ENCODE results near the gene SIMC1.
"Not testable (repeated sequence)": the region's sequence is repeated elsewhere in the genome, so short reads cannot be mapped to it uniquely, and the experiment has no call there.

The SIMC1 gene

DNA sequence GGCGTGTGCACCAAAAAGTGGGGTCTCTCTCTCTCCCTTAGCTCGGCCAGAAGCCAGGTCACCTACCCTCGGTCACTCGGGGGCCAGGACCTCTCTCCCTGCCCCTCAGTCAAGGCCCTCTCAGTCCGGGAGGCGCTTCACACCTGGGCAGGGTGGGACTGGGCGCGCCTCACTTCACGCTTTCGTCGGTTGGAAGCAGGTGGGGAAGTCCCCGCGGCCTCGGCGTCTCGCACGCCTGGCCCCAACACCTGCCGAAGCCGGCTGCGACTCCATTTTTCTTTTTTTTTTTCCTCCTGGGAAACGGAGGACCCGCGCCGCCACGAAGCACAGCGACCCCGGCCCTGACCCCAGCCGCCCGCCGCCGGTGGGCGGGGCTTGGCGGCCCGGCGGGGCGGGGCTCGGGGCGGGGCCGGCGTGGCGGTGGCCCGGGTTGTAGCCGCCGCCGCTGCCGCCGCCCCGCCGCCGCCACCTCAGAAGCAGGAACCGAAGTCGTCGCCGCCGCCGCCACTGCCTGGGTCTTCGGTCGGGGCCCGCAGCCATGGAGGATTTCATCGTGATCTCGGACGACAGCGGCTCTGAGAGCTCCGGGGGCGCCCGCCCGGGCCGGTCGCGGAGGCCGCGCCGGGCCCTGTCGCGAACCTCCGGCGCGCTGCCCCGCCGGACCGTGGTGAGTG, at the start of gene SIMC1:
TSS of gene SIMC1 (plus strand) at position 454 of the 674 bp plus-strand sequence. CDS start at position 539, 85 bp downstream.
- H3K27me3 ChIP-seq (ENCODE audit: control insufficient read depth, insufficient read depth, low read length); H3K36me3 ChIP-seq (ENCODE audit: control insufficient read depth, insufficient read depth, low read length); H3K4me1 ChIP-seq (ENCODE audit: control insufficient read depth, insufficient read depth, low read length); H3K9ac ChIP-seq (ENCODE audit: low read length); H3K4me3 ChIP-seq (ENCODE audit: low read length); H3K9me3 ChIP-seq (ENCODE audit: control insufficient read depth, low read length): not testable (repeated sequence)

DNA sequence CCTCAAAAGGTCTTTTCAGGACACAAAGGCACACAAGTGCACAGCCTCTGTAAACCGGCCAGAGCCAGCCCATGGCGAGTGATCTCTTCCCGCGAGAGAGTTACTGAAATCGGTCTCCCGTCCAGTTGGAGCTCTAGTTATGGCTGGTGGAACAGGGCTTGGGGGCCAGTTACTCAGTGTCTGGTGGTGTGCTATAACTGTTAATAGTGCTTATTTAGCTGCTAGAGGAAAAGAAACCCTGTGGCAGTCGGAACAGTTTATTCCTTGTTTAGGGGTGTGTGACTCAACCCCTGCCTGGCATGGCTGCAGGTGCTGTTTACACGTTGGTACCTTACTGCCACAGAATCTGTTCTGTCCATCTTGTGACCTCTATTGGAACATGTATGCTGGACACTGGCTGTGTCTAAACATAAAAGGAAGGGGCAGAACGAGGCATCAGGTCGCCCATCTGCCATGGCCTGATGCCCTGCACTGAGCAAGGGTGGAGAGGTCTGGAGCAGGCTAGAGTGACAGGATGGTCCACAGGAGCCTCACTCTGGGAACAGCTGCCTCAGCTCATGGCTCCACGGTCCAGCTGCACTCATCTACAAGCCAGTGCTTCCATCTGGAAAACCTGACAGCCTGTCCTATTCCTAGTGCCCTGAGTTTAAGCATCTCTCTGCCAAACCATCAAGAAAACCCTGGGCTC, 49.6 kb upstream of the SIMC1 start:
- H3K9ac ChIP-seq (ENCODE audit: low read length) = no peak overlapping the region
- no peaks in the 10 kb centered on the region for H3K9me3 ChIP-seq (ENCODE audit: control insufficient read depth, low read length)
- no peak overlapping the region for H3K4me3 ChIP-seq (ENCODE audit: low read length)
- peaks cover 2% of the 10 kb centered on the region for H3K27me3 ChIP-seq (ENCODE audit: control insufficient read depth, insufficient read depth, low read length)
- H3K4me1 ChIP-seq (ENCODE audit: control insufficient read depth, insufficient read depth, low read length) = no peaks in the 10 kb centered on the region
- no peaks in the 10 kb centered on the region for H3K36me3 ChIP-seq (ENCODE audit: control insufficient read depth, insufficient read depth, low read length)

DNA sequence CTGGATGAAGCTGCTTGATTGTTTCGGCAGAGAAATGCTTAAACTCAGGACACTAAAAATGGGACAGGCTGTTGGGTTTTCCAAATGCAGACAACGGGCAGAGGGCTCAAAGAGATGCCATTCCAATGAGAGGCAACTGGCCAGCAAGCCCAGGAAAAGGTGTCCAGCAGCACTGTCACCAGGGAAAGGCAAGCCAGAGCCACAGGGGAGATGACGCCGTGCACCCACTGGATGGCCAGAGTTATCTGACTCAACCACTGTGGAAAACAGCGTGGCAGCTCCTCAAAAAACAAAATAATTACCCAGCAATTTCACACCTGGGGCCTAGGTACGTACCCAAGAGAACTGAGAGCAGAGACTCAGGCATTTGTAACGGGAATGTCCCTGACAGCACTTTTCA, 48.4 kb upstream of the SIMC1 start:
- H3K4me1 ChIP-seq (ENCODE audit: control insufficient read depth, insufficient read depth, low read length) = no peaks in the 10 kb centered on the region
- H3K4me3 ChIP-seq (ENCODE audit: low read length) = no peak overlapping the region
- H3K27me3 ChIP-seq (ENCODE audit: control insufficient read depth, insufficient read depth, low read length) = peaks cover 2% of the 10 kb centered on the region
- H3K9me3 ChIP-seq (ENCODE audit: control insufficient read depth, low read length) = no peaks in the 10 kb centered on the region
- H3K36me3 ChIP-seq (ENCODE audit: control insufficient read depth, insufficient read depth, low read length) = no peaks in the 10 kb centered on the region
- H3K9ac ChIP-seq (ENCODE audit: low read length) = no peak overlapping the region

DNA sequence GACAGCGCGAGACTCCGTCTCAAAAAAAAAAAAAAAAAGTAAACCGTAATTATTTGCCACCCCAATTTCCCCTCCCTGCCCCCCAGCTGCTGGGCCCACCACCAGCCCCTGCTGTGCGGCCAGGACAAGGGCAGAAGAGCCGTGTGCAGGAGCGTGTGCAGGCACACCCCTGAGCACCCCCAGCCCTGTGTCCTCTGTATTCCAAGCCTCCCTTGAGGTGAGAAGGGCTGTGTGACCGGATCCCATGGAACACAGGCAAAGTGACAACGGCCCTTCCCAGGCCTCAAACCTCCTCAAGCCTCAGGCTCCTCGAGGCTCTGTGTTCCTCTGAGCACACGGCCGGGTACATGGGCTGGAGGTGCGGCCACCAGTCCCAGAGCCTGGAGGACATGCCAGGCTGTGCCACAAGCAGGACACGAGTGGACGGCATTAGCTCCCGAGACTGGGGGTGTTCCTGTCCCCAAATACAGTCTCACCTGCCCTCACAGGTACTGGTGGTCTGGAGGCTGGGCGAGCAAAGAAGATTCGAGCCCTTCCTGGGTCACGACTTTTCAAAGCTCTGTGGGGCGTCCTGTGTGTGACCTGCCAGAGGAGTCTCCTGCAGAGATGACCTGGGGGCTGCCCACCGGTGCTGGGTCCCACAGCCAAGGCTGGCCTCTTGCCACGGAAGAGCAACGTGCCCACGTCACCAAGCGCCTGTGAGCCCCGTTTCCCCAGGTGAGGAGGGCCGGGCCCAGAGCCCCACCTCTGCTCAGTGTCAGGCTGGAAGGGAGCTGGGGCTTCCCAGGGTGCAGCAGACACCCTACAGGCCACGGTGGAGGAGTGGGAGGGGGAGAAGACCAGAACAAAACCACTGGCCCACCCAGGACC, 47.1 kb upstream of the SIMC1 start:
- Histone ChIP-seq H3K9me3 (ENCODE audit: control insufficient read depth, low read length) (no peaks in the 10 kb centered on the region), H3K36me3 (ENCODE audit: control insufficient read depth, insufficient read depth, low read length) (no peaks in the 10 kb centered on the region), H3K9ac (ENCODE audit: low read length) (no peak overlapping the region), H3K27me3 (ENCODE audit: control insufficient read depth, insufficient read depth, low read length) (peaks cover 2% of the 10 kb centered on the region), H3K4me1 (ENCODE audit: control insufficient read depth, insufficient read depth, low read length) (no peaks in the 10 kb centered on the region), H3K4me3 (ENCODE audit: low read length) (no peak overlapping the region)

DNA sequence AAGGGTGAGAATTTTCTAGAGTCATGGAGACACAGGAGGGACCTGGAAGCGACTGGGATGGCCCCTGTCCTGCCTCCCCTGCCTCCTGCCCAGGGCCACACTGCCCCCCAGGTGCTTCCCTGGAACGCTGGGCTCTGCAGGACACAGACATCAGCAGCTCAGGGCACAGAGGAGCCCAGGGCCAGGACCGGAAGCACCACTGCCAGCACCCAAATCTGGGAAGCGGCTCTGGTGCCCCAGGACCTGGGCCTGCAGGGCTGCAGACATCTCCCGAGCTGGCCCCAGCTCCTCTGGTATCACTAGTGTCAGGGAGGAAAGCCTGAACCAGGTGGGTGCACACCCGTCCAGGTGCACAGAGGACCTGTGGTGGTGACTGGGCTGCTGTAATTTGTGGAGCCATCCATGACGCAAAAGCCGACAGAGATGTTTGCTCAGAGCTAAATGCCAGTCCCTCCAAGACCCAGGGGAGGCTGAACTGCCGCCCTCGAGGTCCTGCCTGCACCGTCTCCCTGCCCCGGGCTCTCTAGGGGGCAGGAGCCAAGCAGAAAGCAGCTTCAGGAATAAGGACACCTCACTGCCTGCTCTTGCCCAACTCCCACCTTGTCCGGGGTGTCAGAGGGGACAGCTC, 46.0 kb upstream of the SIMC1 start:
- H3K27me3 ChIP-seq (ENCODE audit: control insufficient read depth, insufficient read depth, low read length) = peaks cover 2% of the 10 kb centered on the region

DNA sequence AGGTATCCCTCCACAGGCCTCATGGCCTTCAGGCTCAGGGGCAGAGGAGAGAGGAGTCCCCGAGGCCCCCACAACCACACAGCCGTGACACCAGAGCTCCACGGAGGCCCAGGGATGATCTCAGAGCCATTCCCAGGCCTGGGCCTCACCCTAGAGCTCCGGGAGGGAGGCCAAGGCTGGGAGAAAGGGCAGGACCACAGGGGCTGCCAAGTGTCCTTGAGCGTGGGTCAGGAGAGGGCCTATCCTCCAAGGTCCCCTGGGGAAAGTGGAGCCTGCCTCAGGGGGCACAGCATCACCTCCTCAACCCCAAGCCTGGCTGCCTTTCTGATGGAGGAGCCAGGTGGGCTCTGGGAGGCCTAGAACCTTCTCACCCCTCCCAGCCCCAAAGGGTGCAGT, 45.5 kb upstream of the SIMC1 start:
- not testable (repeated sequence) for H3K9ac ChIP-seq (ENCODE audit: low read length); H3K4me1 ChIP-seq (ENCODE audit: control insufficient read depth, insufficient read depth, low read length); H3K27me3 ChIP-seq (ENCODE audit: control insufficient read depth, insufficient read depth, low read length); H3K4me3 ChIP-seq (ENCODE audit: low read length); H3K36me3 ChIP-seq (ENCODE audit: control insufficient read depth, insufficient read depth, low read length); H3K9me3 ChIP-seq (ENCODE audit: control insufficient read depth, low read length)

More for the DNA sequence above, 46.0 kb upstream of the SIMC1 start:
- Histone ChIP-seq H3K4me1 (ENCODE audit: control insufficient read depth, insufficient read depth, low read length) (no peaks in the 10 kb centered on the region), H3K9me3 (ENCODE audit: control insufficient read depth, low read length) (no peaks in the 10 kb centered on the region), H3K36me3 (ENCODE audit: control insufficient read depth, insufficient read depth, low read length) (no peaks in the 10 kb centered on the region), H3K4me3 (ENCODE audit: low read length) (no peak overlapping the region), H3K9ac (ENCODE audit: low read length) (no peak overlapping the region)

DNA sequence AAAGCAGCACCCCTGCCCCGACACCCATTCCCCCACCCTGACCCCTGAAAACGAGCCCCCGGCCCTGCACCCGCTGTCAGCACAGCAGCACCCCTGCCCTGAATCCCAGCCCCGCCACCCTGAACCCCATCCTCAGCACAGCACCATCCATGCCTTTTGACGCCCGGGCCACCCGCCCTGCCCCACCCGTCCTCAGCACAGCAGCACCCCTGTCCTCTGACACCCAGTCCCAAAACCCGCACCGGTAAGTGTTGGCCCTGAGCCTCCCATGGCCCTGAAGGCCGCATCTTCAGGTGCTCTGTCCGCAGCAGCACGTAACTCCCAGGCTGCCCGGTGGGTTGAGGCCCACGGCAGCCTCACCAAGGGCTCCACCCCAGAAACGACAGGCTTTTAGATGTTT, 44.6 kb upstream of the SIMC1 start:
- H3K4me3 ChIP-seq (ENCODE audit: low read length); H3K36me3 ChIP-seq (ENCODE audit: control insufficient read depth, insufficient read depth, low read length); H3K9me3 ChIP-seq (ENCODE audit: control insufficient read depth, low read length); H3K27me3 ChIP-seq (ENCODE audit: control insufficient read depth, insufficient read depth, low read length); H3K9ac ChIP-seq (ENCODE audit: low read length); H3K4me1 ChIP-seq (ENCODE audit: control insufficient read depth, insufficient read depth, low read length): not testable (repeated sequence)

DNA sequence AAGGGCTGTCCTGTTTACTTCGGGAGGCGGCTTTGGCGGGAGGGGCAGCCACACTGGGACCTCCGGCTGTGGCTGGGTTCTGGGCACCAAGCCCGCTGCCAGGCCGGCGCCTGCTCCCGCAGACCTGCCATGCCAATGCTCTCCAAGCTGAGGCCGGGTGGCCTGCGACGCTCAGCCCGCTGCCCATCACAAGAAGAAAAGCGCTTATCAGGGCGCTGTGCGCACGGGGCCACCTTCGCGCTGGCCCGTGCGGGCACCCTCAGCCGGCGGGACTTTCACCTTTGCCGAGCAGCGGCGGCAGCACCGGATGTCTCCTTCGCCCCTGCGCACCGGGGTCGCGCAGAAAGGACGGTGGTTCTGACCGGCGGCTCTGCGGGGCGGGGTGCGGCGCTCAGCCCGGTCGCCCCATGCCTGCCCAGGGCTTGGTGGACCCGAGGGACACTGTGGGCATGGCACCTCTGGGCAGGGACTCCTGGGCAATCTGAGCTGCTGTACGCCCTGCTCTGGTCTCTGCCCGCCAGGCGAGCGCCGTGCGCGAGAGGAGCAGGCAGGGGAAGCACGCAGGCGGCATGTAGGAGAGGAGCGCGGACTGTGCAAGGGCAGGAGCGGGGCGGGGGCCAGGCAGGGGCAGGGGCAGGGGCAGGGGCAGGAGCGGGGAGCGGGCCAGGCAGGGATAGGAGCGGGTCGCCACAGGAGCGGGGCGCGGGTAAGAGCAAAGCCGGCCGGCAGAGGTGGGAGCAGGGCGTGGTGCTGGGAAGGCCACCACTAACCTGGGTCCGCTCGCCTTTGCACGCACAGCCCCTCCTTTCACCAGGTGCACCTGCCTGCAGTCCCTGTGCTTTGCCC, 43.8 kb upstream of the SIMC1 start:
- H3K9me3 ChIP-seq (ENCODE audit: control insufficient read depth, low read length); H3K27me3 ChIP-seq (ENCODE audit: control insufficient read depth, insufficient read depth, low read length); H3K36me3 ChIP-seq (ENCODE audit: control insufficient read depth, insufficient read depth, low read length); H3K4me1 ChIP-seq (ENCODE audit: control insufficient read depth, insufficient read depth, low read length); H3K4me3 ChIP-seq (ENCODE audit: low read length); H3K9ac ChIP-seq (ENCODE audit: low read length): not testable (repeated sequence)

DNA sequence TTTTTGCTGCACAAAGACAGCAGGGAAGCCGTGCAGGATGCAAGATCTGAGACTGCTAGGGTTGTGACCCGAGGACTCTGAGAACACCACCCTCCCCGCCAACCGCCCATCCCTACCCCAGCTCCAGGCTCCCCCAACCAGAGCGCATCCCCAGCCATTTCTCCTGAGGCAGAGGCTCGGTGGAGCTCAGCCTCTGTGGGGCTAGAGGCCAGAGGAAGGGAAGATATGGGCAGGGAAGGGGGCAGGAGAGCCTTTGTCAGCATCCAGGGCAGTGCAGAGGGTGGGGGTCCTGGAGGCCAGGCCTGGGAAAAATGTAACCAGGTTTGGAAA, 43.2 kb upstream of the SIMC1 start:
- H3K9ac ChIP-seq (ENCODE audit: low read length); H3K9me3 ChIP-seq (ENCODE audit: control insufficient read depth, low read length); H3K27me3 ChIP-seq (ENCODE audit: control insufficient read depth, insufficient read depth, low read length); H3K4me3 ChIP-seq (ENCODE audit: low read length); H3K36me3 ChIP-seq (ENCODE audit: control insufficient read depth, insufficient read depth, low read length); H3K4me1 ChIP-seq (ENCODE audit: control insufficient read depth, insufficient read depth, low read length): not testable (repeated sequence)

DNA sequence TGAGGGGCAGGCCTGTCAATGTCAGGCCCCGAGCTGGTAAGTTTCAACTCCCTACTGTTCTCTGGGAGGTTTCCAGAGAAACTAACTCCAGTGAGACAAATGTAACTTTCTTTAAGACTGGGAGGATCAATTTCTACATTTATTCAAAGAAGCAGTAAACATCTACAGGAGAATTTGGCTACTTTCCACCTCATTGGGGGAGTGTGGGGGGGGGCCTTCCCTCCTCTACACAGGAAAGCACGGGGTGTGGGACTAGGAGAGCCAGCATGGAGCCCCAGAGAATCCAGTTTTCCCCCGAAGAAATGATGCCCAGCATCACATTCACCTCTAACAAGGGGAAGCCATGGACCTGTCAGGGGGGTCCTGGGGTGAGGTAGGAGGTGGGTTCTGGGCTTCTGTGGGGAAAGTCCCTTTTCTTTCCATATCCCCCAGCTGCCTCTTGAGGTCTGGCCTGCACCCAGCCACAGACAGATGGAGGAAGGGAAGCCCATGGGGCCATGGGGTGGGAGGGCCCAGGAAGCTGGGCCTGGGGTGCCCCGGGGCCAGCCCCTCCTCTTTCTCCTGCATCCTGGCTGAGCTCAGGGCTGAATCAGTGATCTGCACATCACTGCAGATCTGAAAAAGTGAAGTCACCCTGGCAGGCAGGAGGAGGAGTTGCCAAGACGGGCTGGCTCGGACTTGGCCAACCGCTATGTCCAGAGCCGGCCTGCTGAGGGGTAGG, 42.6 kb upstream of the SIMC1 start:
- H3K9ac ChIP-seq (ENCODE audit: low read length); H3K9me3 ChIP-seq (ENCODE audit: control insufficient read depth, low read length); H3K36me3 ChIP-seq (ENCODE audit: control insufficient read depth, insufficient read depth, low read length); H3K4me1 ChIP-seq (ENCODE audit: control insufficient read depth, insufficient read depth, low read length); H3K27me3 ChIP-seq (ENCODE audit: control insufficient read depth, insufficient read depth, low read length); H3K4me3 ChIP-seq (ENCODE audit: low read length): not testable (repeated sequence)

DNA sequence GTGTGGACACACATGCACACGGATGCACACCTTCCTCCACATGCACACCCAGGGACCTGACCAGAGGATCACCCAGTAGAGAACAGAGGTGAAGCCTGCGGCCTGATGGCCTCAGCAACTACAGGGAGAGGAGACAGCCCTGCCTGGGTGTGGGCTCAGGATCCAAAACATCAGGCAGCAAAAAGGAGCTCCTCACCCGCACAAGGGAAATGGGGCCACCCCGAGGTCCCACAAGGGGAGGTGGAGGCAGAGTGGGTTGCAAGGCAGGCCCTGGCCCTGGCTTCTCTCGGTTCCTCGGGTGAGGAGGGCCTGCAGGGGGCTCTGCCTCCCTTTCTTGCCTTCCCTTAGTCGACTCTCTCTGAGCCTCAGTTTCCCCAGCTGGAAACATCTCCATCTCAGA, 41.4 kb upstream of the SIMC1 start:
- H3K9ac ChIP-seq (ENCODE audit: low read length); H3K4me1 ChIP-seq (ENCODE audit: control insufficient read depth, insufficient read depth, low read length); H3K4me3 ChIP-seq (ENCODE audit: low read length); H3K9me3 ChIP-seq (ENCODE audit: control insufficient read depth, low read length); H3K36me3 ChIP-seq (ENCODE audit: control insufficient read depth, insufficient read depth, low read length); H3K27me3 ChIP-seq (ENCODE audit: control insufficient read depth, insufficient read depth, low read length): not testable (repeated sequence)
